ELR (cell line): ENCODE results near the gene CABP5.
"Not testable (repeated sequence)": the region's sequence is repeated elsewhere in the genome, so short reads cannot be mapped to it uniquely, and the experiment has no call there.

Experiments used
- DNase-seq: peaks from one replicate; pipeline ENCODE4 v3.0.0-alpha.2; 2015; ENCODE audit warnings: low read depth

The CABP5 gene

GRCh38 chr19:48043675-48044258, at the start of gene CABP5:
Gene CABP5, minus strand, starts transcription at chr19:48044079. Its CDS starts 157 bp downstream, at chr19:48043922.
- DNase-seq: no peak

- DNase-seq: peak; percentile 95
Measured at GRCh38 chr19:48091111-48091718, 47.3 kb upstream of the CABP5 start.

- DNase-seq: no peak
Measured at GRCh38 chr19:48090281-48090802, 46.5 kb upstream of the CABP5 start.

GRCh38 chr19:48088991-48089390, 45.1 kb upstream of the CABP5 start:
- not testable (repeated sequence) for DNase-seq

GRCh38 chr19:48085904-48086864, 42.3 kb upstream of the CABP5 start:
- no peak for DNase-seq

GRCh38 chr19:48085076-48085475, 41.2 kb upstream of the CABP5 start:
- no peak for DNase-seq

GRCh38 chr19:48081106-48081505, 37.2 kb upstream of the CABP5 start:
- peak; percentile 27 for DNase-seq

- not testable (repeated sequence) for DNase-seq
Measured at GRCh38 chr19:48070177-48070769, 26.4 kb upstream of the CABP5 start.

GRCh38 chr19:48069435-48069834, 25.6 kb upstream of the CABP5 start:
- DNase-seq: no peak

GRCh38 chr19:48064509-48064908, 20.6 kb upstream of the CABP5 start:
- peak; percentile 52 for DNase-seq

GRCh38 chr19:48061401-48062344, 17.8 kb upstream of the CABP5 start:
- no peak for DNase-seq

- DNase-seq: no peak
Measured at GRCh38 chr19:48060381-48060780, 16.5 kb upstream of the CABP5 start.

- DNase-seq: no peak
Measured at GRCh38 chr19:48059331-48059730, 15.5 kb upstream of the CABP5 start.

GRCh38 chr19:48053856-48054255, 10.0 kb upstream of the CABP5 start:
- DNase-seq: peak; percentile 14

- no peak for DNase-seq
Measured at GRCh38 chr19:48053076-48053475, 9.2 kb upstream of the CABP5 start.

GRCh38 chr19:48051335-48052033, 7.6 kb upstream of the CABP5 start:
- no peak for DNase-seq

GRCh38 chr19:48044561-48044960, 682 bp upstream of the CABP5 start:
- peak; percentile 27 for DNase-seq

- DNase-seq: no peak
Measured at GRCh38 chr19:48041877-48042580, 1.9 kb downstream of the CABP5 start.

- DNase-seq: no peak
Measured at GRCh38 chr19:48036765-48037164, 7.1 kb downstream of the CABP5 start.

- no peak for DNase-seq
Measured at GRCh38 chr19:48033604-48034003, 10.3 kb downstream of the CABP5 start.
